Measurements from ENCODE around the gene OR51A4.
"Not testable (repeated sequence)": the region's sequence is repeated elsewhere in the genome, so short reads cannot be mapped to it uniquely, and the experiment has no call there.

Gene OR51A4

DNA sequence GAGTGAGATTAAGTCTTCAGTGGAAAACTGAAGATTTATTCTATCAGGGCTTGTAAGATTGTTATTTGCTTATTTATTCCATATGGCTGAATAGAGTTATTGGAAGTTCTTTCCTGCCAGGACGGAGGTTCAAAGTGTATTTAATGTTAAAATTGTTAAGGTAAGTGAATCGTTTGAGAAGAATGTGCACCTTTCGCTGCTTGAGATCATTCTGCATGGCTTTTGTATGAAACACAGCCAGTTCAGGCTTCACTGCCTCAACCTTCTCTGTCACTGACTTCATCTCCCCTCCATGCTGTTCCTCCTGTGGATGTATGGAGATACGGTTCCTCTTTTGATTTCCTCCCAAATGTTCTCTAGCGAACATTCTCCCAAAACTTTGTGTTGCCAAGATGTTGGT lies 28.0 kb upstream of the OR51A4 start:
- TF ChIP-seq, protein P1, sequence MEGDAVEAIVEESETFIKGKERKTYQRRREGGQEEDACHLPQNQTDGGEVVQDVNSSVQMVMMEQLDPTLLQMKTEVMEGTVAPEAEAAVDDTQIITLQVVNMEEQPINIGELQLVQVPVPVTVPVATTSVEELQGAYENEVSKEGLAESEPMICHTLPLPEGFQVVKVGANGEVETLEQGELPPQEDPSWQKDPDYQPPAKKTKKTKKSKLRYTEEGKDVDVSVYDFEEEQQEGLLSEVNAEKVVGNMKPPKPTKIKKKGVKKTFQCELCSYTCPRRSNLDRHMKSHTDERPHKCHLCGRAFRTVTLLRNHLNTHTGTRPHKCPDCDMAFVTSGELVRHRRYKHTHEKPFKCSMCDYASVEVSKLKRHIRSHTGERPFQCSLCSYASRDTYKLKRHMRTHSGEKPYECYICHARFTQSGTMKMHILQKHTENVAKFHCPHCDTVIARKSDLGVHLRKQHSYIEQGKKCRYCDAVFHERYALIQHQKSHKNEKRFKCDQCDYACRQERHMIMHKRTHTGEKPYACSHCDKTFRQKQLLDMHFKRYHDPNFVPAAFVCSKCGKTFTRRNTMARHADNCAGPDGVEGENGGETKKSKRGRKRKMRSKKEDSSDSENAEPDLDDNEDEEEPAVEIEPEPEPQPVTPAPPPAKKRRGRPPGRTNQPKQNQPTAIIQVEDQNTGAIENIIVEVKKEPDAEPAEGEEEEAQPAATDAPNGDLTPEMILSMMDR (IDR thresholded peaks at IDR 0.05; ENCODE audit: insufficient read depth, low read length, missing control alignments), result no peak
- ChIA-PET POLR2A (no interaction called here), CTCF (no interaction called here)
- no peak for DNase-seq (ENCODE audit: low read depth, low spot score)
- no peak overlapping the region for H3K4me3 ChIP-seq (ENCODE audit: low read depth, low read length)

DNA sequence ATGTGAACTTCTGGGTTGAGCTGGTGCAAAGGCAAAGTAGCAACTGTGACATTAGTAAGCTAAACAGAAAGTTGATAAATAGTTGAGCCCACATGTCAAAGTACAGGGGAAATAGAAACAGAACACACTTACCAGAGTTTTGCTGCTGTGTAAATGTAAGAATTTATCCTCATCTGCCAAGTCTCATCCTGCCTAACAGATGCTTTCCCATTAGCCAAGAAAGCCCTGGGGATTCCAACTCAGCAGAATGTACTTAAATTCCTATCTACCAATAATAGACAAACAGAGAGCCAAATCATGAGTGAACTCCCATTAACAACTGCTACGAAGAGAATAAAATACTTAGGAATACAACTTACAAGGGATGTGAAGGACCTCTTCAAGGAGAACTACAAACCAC lies 15.4 kb upstream of the OR51A4 start:
- ChIA-PET POLR2A (no interaction called here), CTCF (no interaction called here)
- TF ChIP-seq, protein P1 (IDR thresholded peaks at IDR 0.05; ENCODE audit: insufficient read depth, low read length, missing control alignments), result no peak
- H3K4me3 ChIP-seq (ENCODE audit: low read depth, low read length), result no peak overlapping the region
- DNase-seq (ENCODE audit: low read depth, low spot score), result no peak

DNA sequence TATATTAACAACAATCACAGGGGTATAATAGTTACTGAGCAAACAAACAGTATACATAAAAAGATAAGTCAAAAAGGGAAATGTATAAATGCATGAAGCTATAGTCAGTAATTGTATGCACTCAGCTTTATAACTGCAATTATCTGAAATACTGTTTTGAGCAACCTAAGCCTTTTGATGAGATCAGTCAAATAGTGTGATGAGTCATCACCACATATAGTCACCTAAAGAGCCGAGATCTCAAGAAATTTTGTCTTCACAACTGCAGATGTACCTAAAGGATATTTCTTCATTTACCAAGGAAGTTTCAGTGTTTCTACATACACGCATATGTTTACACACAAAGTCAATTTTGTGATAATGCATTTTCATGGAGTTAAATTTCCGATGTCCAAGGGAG lies 13.5 kb upstream of the OR51A4 start:
- TF ChIP-seq, protein P1 (IDR thresholded peaks at IDR 0.05; ENCODE audit: insufficient read depth, low read length, missing control alignments), result no peak
- POLR2A ChIA-PET, result no interaction called here
- no peak overlapping the region for H3K4me3 ChIP-seq (ENCODE audit: low read depth, low read length)
- DNase-seq (ENCODE audit: low read depth, low spot score), result no peak
- CTCF ChIA-PET, result interaction anchor here (0.7 kb wide), 1 partner anchor 324 kb away, joined by 3 read pairs; no protein-coding TSS in a partner anchor

DNA sequence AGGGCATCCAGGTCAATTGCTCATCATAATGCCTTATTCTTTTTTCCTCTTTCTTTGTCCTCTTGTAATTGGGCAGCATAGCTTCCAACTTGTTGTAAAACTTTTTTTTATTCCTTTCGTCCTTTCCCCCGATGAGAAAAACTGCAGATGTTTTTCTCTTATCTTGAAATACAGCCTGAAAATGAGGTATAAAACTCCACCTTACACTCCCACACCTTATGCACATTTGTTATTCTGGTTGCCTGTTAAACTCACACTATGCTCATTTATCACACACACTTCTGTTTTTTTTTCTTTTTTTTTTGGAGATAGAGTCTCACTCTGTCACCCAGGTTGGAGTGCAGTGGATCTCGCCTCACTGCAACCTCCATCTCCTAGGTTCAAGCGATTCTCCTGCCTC lies 10.0 kb upstream of the OR51A4 start:
- POLR2A ChIA-PET, result no interaction called here
- TF ChIP-seq, protein P1 (IDR thresholded peaks at IDR 0.05; ENCODE audit: insufficient read depth, low read length, missing control alignments), result no peak
- H3K4me3 ChIP-seq (ENCODE audit: low read depth, low read length), result no peak overlapping the region
- CTCF ChIA-PET, result no interaction called here
- DNase-seq (ENCODE audit: low read depth, low spot score), result no peak

DNA sequence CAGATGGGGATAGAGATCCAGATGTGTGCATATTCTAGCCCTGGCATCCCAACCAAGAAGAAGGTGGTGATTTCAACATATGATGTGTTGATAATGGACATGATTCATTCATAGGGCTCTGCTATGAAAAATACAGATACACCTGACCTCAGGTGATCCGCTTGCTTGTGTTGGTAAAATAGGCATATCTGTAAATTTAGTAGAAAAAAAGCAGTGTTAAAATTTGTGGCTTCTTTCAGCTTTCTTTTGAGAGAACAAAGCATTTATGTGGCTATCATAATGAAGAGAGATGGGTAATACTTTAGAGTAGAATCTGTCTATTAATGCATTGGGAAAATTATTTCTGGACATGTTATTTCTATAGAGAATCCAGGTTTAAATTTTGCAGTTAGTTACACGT lies 8.2 kb upstream of the OR51A4 start, which contains the start of gene OR51A2:
Gene OR51A2 (minus strand): TSS at position 101 of the 400 bp plus-strand sequence. CDS start 0 bp downstream, at position 101.
- DNase-seq (ENCODE audit: low read depth, low spot score); POLR2A ChIA-PET; CTCF ChIA-PET; H3K4me3 ChIP-seq (ENCODE audit: low read depth, low read length): not testable (repeated sequence)

DNA sequence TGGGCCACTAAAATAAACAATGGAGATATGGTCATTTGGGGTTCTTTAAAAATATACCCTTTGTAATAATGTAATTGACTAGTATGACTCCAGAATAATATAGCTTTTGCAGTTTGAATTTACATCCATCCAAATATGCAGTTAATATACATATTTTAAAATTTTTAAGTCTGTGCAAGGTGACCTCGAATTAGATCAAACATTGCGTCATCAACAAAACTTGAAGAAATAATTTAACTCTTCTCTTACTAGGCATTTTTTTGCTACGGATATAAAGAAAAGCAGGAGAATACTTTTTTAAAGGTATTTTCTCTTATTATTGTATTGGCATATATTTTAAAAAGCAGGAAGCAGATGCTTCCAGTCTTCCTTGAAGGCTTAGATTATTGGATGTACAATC lies 10.7 kb downstream of the OR51A4 start:
- ChIA-PET CTCF (no interaction called here), POLR2A (no interaction called here)
- TF ChIP-seq, protein P1 (IDR thresholded peaks at IDR 0.05; ENCODE audit: insufficient read depth, low read length, missing control alignments), result no peak
- H3K4me3 ChIP-seq (ENCODE audit: low read depth, low read length), result no peak overlapping the region
- DNase-seq (ENCODE audit: low read depth, low spot score), result no peak

DNA sequence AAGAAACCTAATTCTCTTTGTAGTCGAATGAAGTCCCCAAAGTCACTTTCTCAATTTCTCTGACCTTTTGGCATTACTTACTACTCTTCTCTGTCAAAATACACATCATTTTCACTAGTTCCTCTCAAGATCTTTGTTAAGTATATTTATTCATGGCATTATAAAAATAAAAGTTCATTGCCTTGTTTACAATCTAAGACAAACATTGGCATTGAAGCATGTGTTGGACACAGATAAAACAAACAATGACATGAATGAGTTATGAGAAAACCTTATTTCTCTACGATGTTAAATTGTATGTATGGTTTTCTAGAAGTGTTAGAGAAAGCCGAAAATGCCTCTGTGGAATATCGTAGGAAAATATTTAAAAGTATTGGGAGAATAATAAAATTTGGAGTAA lies 14.7 kb downstream of the OR51A4 start:
- DNase-seq (ENCODE audit: low read depth, low spot score), result no peak
- POLR2A ChIA-PET, result no interaction called here
- CTCF ChIA-PET, result no interaction called here
- no peak overlapping the region for H3K4me3 ChIP-seq (ENCODE audit: low read depth, low read length)
- TF ChIP-seq, protein P1 (IDR thresholded peaks at IDR 0.05; ENCODE audit: insufficient read depth, low read length, missing control alignments), result no peak
